GM12878 (cell line): ENCODE measurements around the gene MFAP1. TPM values are rescaled to one million over a fixed set of nuclear protein-coding genes. Genes with fewer than 3 reads are reported as not detected.

ENCODE experiments used
- ATAC-seq: fragments of 200-7000 bp; cut with Tn5 transposase; 3 replicates; pipeline ENCODE4 v1.9.1; 2020; ENCODE audit warnings: mild to moderate bottlenecking, moderate library complexity
- BruUV-seq: library from RNA; stranded (reverse); fragments of 400-500 nt; replicated peaks from 2 replicates; lab custom pipeline; 2021; lab: Mats Ljungman, UMichigan
- CTCF ChIA-PET: fragments of 300-600 bp; sonication (Branson Sonifier 250); formaldehyde crosslinking; extraction: SDS; loops from one replicate; lab custom pipeline; 2021; ENCODE audit warnings: inconsistent platforms; lab: Yijun Ruan, JAX
- POLR2A ChIA-PET: fragments of 350-600 bp; formaldehyde crosslinking; extraction: SDS; loops from one replicate; lab custom pipeline; 2021; ENCODE audit warnings: inconsistent platforms; lab: Charles Lee
- RAD21 ChIA-PET: fragments of 300-600 bp; sonication (Branson Sonifier 250); formaldehyde crosslinking; loops from one replicate; lab custom pipeline; 2023; ENCODE audit warnings: antibody characterized with exemption; ENCODE audit not compliant: unreplicated experiment; lab: Charles Lee
- SMC1A ChIA-PET: fragments of 300-600 bp; sonication (Branson Sonifier 250); formaldehyde crosslinking; loops from one replicate; lab custom pipeline; 2023; ENCODE audit not compliant: unreplicated experiment, uncharacterized antibody; lab: Charles Lee
- DNase-seq: peaks from one replicate; pipeline ENCODE4 v3.0.0-alpha.2; 2011; ENCODE audit warnings: low read depth, low spot score
- FAIRE-seq: peaks from 3 replicates; lab custom pipeline; 2011; peaks lifted over from hg19 to GRCh38; lab: Jason Lieb, UNC
- H2AFZ ChIP-seq: 2 replicates; pipeline ENCODE4 v1.6.0; 2011; ENCODE audit warnings: low read depth, low read length, control low read depth; ENCODE audit not compliant: control insufficient read depth
- H3K27ac ChIP-seq: 2 replicates; pipeline ENCODE4 v1.5.1; 2011; ENCODE audit warnings: control low read depth; ENCODE audit not compliant: control insufficient read depth, insufficient read depth
- H3K27me3 ChIP-seq, 2 experiments: replicated peaks in 1 of 2; 2 replicates each; pipeline versions ENCODE4 v1.6.0 to v1.6.1; 2011; ENCODE audit warnings: low read length in 1 of 2; ENCODE audit not compliant: control insufficient read depth in 2 of 2, insufficient read depth in 2 of 2
- H3K36me3 ChIP-seq, 2 experiments: 2 replicates each; pipeline ENCODE4 v1.5.1; 2011; ENCODE audit warnings: low read length in 1 of 2; ENCODE audit not compliant: control insufficient read depth in 2 of 2, insufficient read depth in 2 of 2
- H3K4me1 ChIP-seq: 2 replicates; pipeline ENCODE4 v1.6.1; 2011; ENCODE audit warnings: mild to moderate bottlenecking, low read length, moderate library complexity, mixed read lengths; ENCODE audit not compliant: control insufficient read depth, insufficient read depth
- H3K4me2 ChIP-seq: 2 replicates; pipeline ENCODE4 v1.6.0; 2011; ENCODE audit warnings: control low read depth; ENCODE audit not compliant: control insufficient read depth, insufficient read depth
- H3K4me3 ChIP-seq: fragments of 200-600 bp; sonication (generic); 2 replicates; pipeline ENCODE4 v1.5.1; 2016
- H3K79me2 ChIP-seq: 2 replicates; pipeline ENCODE4 v1.6.0; 2011; ENCODE audit warnings: low read length; ENCODE audit not compliant: control insufficient read depth, insufficient read depth
- H3K9ac ChIP-seq: 2 replicates; pipeline ENCODE4 v1.8.0; 2011; ENCODE audit warnings: low read length, control low read depth, mixed read lengths; ENCODE audit not compliant: control insufficient read depth, insufficient read depth
- H3K9me3 ChIP-seq: replicated peaks from 3 replicates; pipeline ENCODE4 v1.5.1; 2011; ENCODE audit warnings: mild to moderate bottlenecking, low read length; ENCODE audit not compliant: control insufficient read depth, insufficient read depth
- H4K20me1 ChIP-seq: 2 replicates; pipeline ENCODE4 v1.6.0; 2011; ENCODE audit not compliant: control insufficient read depth, insufficient read depth
- BHLHE40 ChIP-seq, 2 experiments: fragments of 450-650 bp in 1 of 2; IDR thresholded peaks; 2 replicates each; pipeline ENCODE4 v1.6.1; 2011 to 2017; ENCODE audit warnings: low read depth in 2 of 2, borderline replicate concordance in 1 of 2, improper control_type of control experiment in 1 of 2, low read length in 1 of 2, mild to moderate bottlenecking in 1 of 2
- CHD2 ChIP-seq: IDR thresholded peaks from 2 replicates; pipeline ENCODE4 v1.6.1; 2011; ENCODE audit warnings: low read depth, low read length, improper control_type of control experiment, borderline replicate concordance
- DPF2 ChIP-seq: fragments of 450-650 bp; IDR thresholded peaks from 2 replicates; pipeline ENCODE4 v1.6.1; 2017; ENCODE audit warnings: mild to moderate bottlenecking
- EGR1 ChIP-seq, 2 experiments: IDR thresholded peaks; 1 replicate in 1 of 2; 2 replicates in 1 of 2; pipeline ENCODE4 v1.6.1; 2011 to 2012; ENCODE audit warnings: low read depth in 2 of 2, low read length in 2 of 2, borderline replicate concordance in 1 of 2, mild to moderate bottlenecking in 1 of 2, moderate library complexity in 1 of 2
- ETV6 ChIP-seq, 2 experiments: fragments of 450-650 bp in 1 of 2; IDR thresholded peaks in 1 of 2; conservative IDR thresholded peaks in 1 of 2; 2 replicates each; pipeline ENCODE4 v1.6.1; 2014; ENCODE audit warnings: antibody characterized with exemption in 1 of 2, borderline replicate concordance in 1 of 2, low read depth in 1 of 2, mild to moderate bottlenecking in 1 of 2, moderate library complexity in 1 of 2
- NFXL1 ChIP-seq: fragments of 450-650 bp; IDR thresholded peaks from 2 replicates; pipeline ENCODE4 v1.6.1; 2017; ENCODE audit warnings: antibody characterized with exemption, mild to moderate bottlenecking, borderline replicate concordance
- NR2C2 ChIP-seq: IDR thresholded peaks from 2 replicates; pipeline ENCODE4 v1.6.1; 2011; ENCODE audit warnings: borderline replicate concordance, low read depth; ENCODE audit not compliant: control insufficient read depth, insufficient read length
- POLR2AphosphoS5 ChIP-seq: IDR thresholded peaks from 2 replicates; pipeline ENCODE4 v1.6.1; 2011; ENCODE audit warnings: mild to moderate bottlenecking, low read length, inconsistent platforms
- SIX5 ChIP-seq: IDR thresholded peaks from 2 replicates; pipeline ENCODE4 v1.6.1; 2011; ENCODE audit warnings: mild to moderate bottlenecking, low read depth, low read length, moderate library complexity; ENCODE audit not compliant: severe bottlenecking
- SKIL ChIP-seq: fragments of 450-650 bp; IDR thresholded peaks from 2 replicates; pipeline ENCODE4 v1.6.1; 2017; ENCODE audit warnings: mild to moderate bottlenecking, low read depth, inconsistent platforms; ENCODE audit not compliant: poor library complexity, severe bottlenecking
- SMC3 ChIP-seq: IDR thresholded peaks from 2 replicates; pipeline ENCODE4 v1.6.1; 2011; ENCODE audit warnings: low read length, improper control_type of control experiment, borderline replicate concordance
- TCF3 ChIP-seq: IDR thresholded peaks from 2 replicates; pipeline ENCODE4 v1.6.1; 2012; ENCODE audit warnings: low read depth, mild to moderate bottlenecking, low read length, borderline replicate concordance; ENCODE audit not compliant: insufficient read depth
- ZNF274 ChIP-seq: IDR thresholded peaks from one replicate; pipeline ENCODE4 v1.8.0; 2011; ENCODE audit not compliant: insufficient read length, insufficient read depth
- ZSCAN29 ChIP-seq: fragments of 450-650 bp; IDR thresholded peaks from 2 replicates; pipeline ENCODE4 v1.6.1; 2017; ENCODE audit warnings: mild to moderate bottlenecking, moderate library complexity
- WGBS: methylation state at CpG from one replicate; pipeline ENCODE4 v1.1.6; 2016; ENCODE audit warnings: low lambda C conversion rate; ENCODE audit not compliant: insufficient replicate concordance, insufficient coverage; ENCODE audit errors: missing lambda C conversion rate; 5-methylcytosine and 5-hydroxymethylcytosine counted together
- in situ Hi-C: fragments of 300-500 bp; cut with MboI; formaldehyde crosslinking; loops from 9 replicates; pipeline ENCODE4 v1.14.3; 2018; ENCODE audit warnings: mixed read lengths
- intact Hi-C: fragments of 100-400 bp; cut with micrococcal nuclease; formaldehyde crosslinking; loops from one replicate; pipeline ENCODE4 v1.14.2; 2022; ENCODE audit not compliant: unreplicated experiment
- polyA plus RNA-seq, 11 experiments: library from polyadenylated mRNA; depleted of rRNA in 4 of 11; unstranded in 6 of 11; stranded (reverse) in 5 of 11; fragments of >200 nt; fragmentation: Nextera tagmentation in 4 of 11; fragmentation: Illumina TruSeq in 1 of 11; extraction: Ambion mirVana in 4 of 11; extraction: Trizol in 1 of 11; gene quantifications; 1 replicate in 1 of 11; 2 replicates in 10 of 11; pipeline versions ENCODE4 v1.2.1 to v1.2.3, GENCODE V29; 2011 to 2016; ENCODE audit warnings: inconsistent platforms in 2 of 11, missing spikeins in 2 of 11, low read depth in 1 of 11
- total RNA-seq, 4 experiments: library from RNA; depleted of rRNA in 3 of 4; stranded (reverse); fragments of >200 nt in 3 of 4; fragmentation: Illumina TruSeq in 1 of 4; extraction: Trizol in 1 of 4; gene quantifications; 2 replicates each; pipeline versions ENCODE4 v1.2.1 to v1.2.3, GENCODE V29; 2013 to 2021

Gene MFAP1
- total and polyA plus RNA-seq, 10 of the 15 experiments (the other 5 are each of a cell fraction or from before 2014, with no cell fraction given) = 24.5 to 67.3 (median 47.4) TPM

DNA sequence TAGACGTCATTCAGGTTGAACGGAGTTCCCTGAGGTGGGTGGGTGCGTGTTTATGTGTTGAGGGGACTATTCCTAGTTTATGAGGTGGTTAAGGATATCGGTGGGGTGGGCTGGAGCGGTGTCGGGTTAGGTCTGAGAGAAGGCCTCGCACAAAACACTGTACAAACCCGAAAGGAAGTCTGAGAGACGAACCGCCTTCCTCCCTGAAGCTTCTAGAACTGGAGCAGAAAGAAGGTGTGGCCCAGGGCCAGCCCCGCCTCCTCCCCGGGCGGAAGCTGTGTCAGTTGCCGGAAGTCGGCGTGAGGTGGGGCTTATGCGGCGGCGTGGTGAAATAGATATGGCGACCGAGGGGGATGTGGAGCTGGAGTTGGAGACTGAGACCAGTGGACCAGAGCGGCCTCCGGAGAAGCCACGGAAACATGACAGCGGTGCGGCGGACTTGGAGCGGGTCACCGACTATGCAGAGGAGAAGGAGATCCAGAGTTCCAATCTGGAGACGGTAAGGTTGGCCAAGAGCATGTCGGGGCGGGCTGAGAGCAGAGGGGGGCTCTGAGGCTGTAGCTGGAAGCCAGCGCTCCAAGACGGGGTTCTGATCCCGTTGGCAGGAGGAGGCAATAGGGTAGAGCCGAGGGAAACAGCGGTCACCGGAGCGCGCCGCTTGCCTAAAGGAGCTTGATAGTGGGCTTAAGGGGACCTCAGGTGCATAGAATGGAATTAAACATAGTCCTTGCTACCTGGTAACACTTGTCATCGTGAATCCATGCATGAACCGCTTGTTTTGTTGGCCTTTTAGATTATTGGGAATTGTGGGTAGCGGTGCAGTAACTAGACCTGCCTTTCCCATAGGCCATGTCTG is 24.0 kb downstream of the MFAP1 start, which contains the start of gene HYPK (continued):
- TF ChIP-seq SMC3 (no peak), SKIL (no peak), ETV6 (conservative IDR thresholded peaks at IDR 0.05 in 1 of 2, IDR thresholded peaks at IDR 0.05 in 1 of 2; ENCODE audit: borderline replicate concordance in 1 of 2, low read depth in 1 of 2) (no peak)
- TF ChIP-seq, all 136 proteins: peak for 51

GRCh38 chr15:43799945-43800285 is 24.6 kb downstream of the MFAP1 start, which contains the start of gene SERINC4:
TSS of gene SERINC4 (minus strand) at chr15:43800220. CDS start at chr15:43799986, 234 bp downstream.
- Histone ChIP-seq H3K9ac (peak within 1 kb of the TSS; percentile 87), H3K27ac (peak within 1 kb of the TSS; percentile 75), H3K4me3 (peak within 1 kb of the TSS; percentile 78), H4K20me1 (no peaks in the 10 kb centered on the region; the same call in 1 of the 2 replicates), H3K9me3 (no peaks in the 10 kb centered on the region), H2AFZ (peak within 1 kb of the TSS; percentile 53), H3K79me2 (peaks cover 23% of the 10 kb centered on the region), H3K36me3 (peaks cover under 1 to 33% of the 10 kb centered on the region in 2 experiments), H3K4me1 (peaks cover 24% of the 10 kb centered on the region), H3K27me3 (no peaks in the 10 kb centered on the region), H3K4me2 (peak within 1 kb of the TSS; percentile 52)
- TF ChIP-seq TCF3 = no peak
- no peak for TF ChIP-seq NFXL1
- no peak for TF ChIP-seq CHD2
- TF ChIP-seq SIX5 = no peak
- TF ChIP-seq NR2C2 = no peak
- no peak for TF ChIP-seq SKIL
- no peak for TF ChIP-seq ZSCAN29
- no peak for TF ChIP-seq BHLHE40 (IDR thresholded peaks at IDR 0.05; ENCODE audit: borderline replicate concordance in 1 of 2, low read depth in 2 of 2, low read length in 1 of 2)
- no peak for TF ChIP-seq ZNF274
- TF ChIP-seq DPF2 = no peak
- TF ChIP-seq POLR2AphosphoS5 = no peak
- no peak for TF ChIP-seq EGR1 (IDR thresholded peaks at IDR 0.05; ENCODE audit: borderline replicate concordance in 1 of 2, low read depth in 2 of 2, low read length in 2 of 2)
- in situ Hi-C loops (loop anchor here (5.0 to 25.0 kb wide), 3 partner anchors 48 to 1538 kb away; partner anchors contain the start of genes GANC and TMEM87A), intact Hi-C loops (loop anchor here (1.0 to 2.0 kb wide), 2 partner anchors 8 to 29 kb away; partner anchors contain the start of gene SERF2)
- ATAC-seq = no peak
- no peak for FAIRE-seq
- RAD21 ChIA-PET = interaction anchor here (0.9 to 4.3 kb wide), 8 partner anchors 9 to 28 kb away, joined by 3 to 19 read pairs (median 10); partner anchors contain the start of genes ELL3, MFAP1 and WDR76
- CTCF ChIA-PET = interaction anchor here (0.8 to 1.9 kb wide), 7 partner anchors 9 to 51 kb away, joined by 3 to 9 read pairs (median 6); partner anchors contain the start of gene ELL3
- 93% methylated on average over 8 of the region's 8 CpGs for WGBS
- SMC1A ChIA-PET = interaction anchor here (0.7 to 2.5 kb wide), 10 partner anchors 9 to 68 kb away, joined by 3 to 18 read pairs (median 4); partner anchors contain the start of genes MFAP1 and WDR76
- DNase-seq = no peak
- POLR2A ChIA-PET = interaction anchor here (0.6 to 4.6 kb wide), 8 partner anchors 9 to 283 kb away, joined by 3 to 41 read pairs (median 7); partner anchors contain the start of genes ELL3, MFAP1 and SERF2
- no TSS peak for BruUV-seq
